Testis (tissue), 3 donors: ENCODE measurements around the gene CCDC167. TPM values are rescaled to one million over a fixed set of nuclear protein-coding genes. Genes with fewer than 3 reads are reported as not detected.
A peak's percentile ranks its signal among the peaks of the same experiment; 100 is the strongest.

Experiments used
- DNase-seq: peaks from one replicate; pipeline ENCODE4 v3.0.0-alpha.2; 2019
- H3K27ac ChIP-seq, 2 donors: fragments of 200-600 bp; sonication (generic); one replicate each; pipeline ENCODE4 v1.5.1; 2019
- H3K27me3 ChIP-seq: fragments of 200-600 bp; sonication (generic); one replicate; pipeline ENCODE4 v1.5.1; 2019
- H3K36me3 ChIP-seq: fragments of 200-600 bp; sonication (generic); one replicate; pipeline ENCODE4 v1.5.1; 2017; ENCODE audit warnings: low read depth; ENCODE audit errors: missing control alignments
- H3K4me1 ChIP-seq: fragments of 200-600 bp; sonication (generic); one replicate; pipeline ENCODE4 v1.5.1; 2019
- H3K4me3 ChIP-seq, 2 donors: fragments of 200-600 bp; sonication (generic); one replicate each; pipeline ENCODE4 v1.5.1; 2017 to 2019
- H3K9me3 ChIP-seq: fragments of 200-600 bp; sonication (generic); one replicate; pipeline ENCODE4 v1.5.1; 2017
- CTCF ChIP-seq, 3 experiments: fragments of 450-650 bp in 2 of 3; fragments of 200-600 bp in 1 of 3; sonication (generic) in 1 of 3; IDR thresholded peaks; one replicate each; pipeline ENCODE4 v1.5.1; 2016 to 2019; ENCODE audit warnings: antibody characterized with exemption in 3 of 3, mild to moderate bottlenecking in 2 of 3, moderate library complexity in 1 of 3
- POLR2A ChIP-seq: fragments of 450-650 bp; IDR thresholded peaks from one replicate; pipeline ENCODE4 v1.6.1; 2017; ENCODE audit warnings: antibody characterized with exemption, mild to moderate bottlenecking, moderate library complexity
- WGBS, 2 donors: methylation state at CpG; one replicate each; pipeline ENCODE4 v1.1.5; 2018; 5-methylcytosine and 5-hydroxymethylcytosine counted together
- intact Hi-C: fragments of 100-400 bp; cut with DNase I; formaldehyde crosslinking; loops from one replicate; pipeline ENCODE4 v1.15.1; 2023; ENCODE audit warnings: low total_unique reads
- polyA plus RNA-seq: library from polyadenylated mRNA; stranded (reverse); fragments of 350-450 nt; fragmentation: Illumina TruSeq; extraction: RNeasy Lipid Tissue Mini Kit (QIAGEN cat#74804); gene quantifications from one replicate; pipeline ENCODE4 v1.2.3, GENCODE V29; 2014; ENCODE audit warnings: low read depth, low replicate concordance; ENCODE audit not compliant: insufficient read depth
- total RNA-seq, 2 donors: library from RNA; depleted of rRNA; stranded (reverse); fragments of >200 nt; gene quantifications; one replicate each; pipeline ENCODE4 v1.2.3, GENCODE V29; 2016

Gene CCDC167
- total and polyA plus RNA-seq, 3 donors from 2014 or later = 65.2 to 73.5 (median 65.4) TPM

- DNase-seq = peak; percentile 60
- Histone ChIP-seq H3K27me3 (no peaks in the 10 kb centered on the region), H3K4me3 (no peak overlapping the region), H3K4me1 (peaks cover 18% of the 10 kb centered on the region), H3K36me3 (no peaks in the 10 kb centered on the region), H3K9me3 (no peaks in the 10 kb centered on the region), H3K27ac (no peak overlapping the region)
- TF ChIP-seq POLR2A (no peak), CTCF (IDR thresholded peaks at IDR 0.05) (peak in 2 of 3 experiments; percentile 46 to 56)
- WGBS, 2 donors = 76 to 81% methylated on average over 10 of the region's 10 CpGs
- intact Hi-C loops = no loop called here
These were observed 14.4 kb downstream of the CCDC167 start for GRCh38 chr6:37485291-37485702.

GRCh38 chr6:37484786-37485170 lies 14.9 kb downstream of the CCDC167 start:
- Histone ChIP-seq H3K36me3 (no peaks in the 10 kb centered on the region), H3K9me3 (no peaks in the 10 kb centered on the region), H3K4me3 (no peak overlapping the region), H3K27me3 (no peaks in the 10 kb centered on the region), H3K27ac (peak overlapping the region in 1 of 2 donors; percentile 11), H3K4me1 (peaks cover 14% of the 10 kb centered on the region)
- 75 to 85% methylated on average over 4 to 7 of the region's 7 CpGs for WGBS, 2 donors
- DNase-seq = no peak
- TF ChIP-seq CTCF (IDR thresholded peaks at IDR 0.05) (no peak), POLR2A (no peak)
- intact Hi-C loops = no loop called here

DNA sequence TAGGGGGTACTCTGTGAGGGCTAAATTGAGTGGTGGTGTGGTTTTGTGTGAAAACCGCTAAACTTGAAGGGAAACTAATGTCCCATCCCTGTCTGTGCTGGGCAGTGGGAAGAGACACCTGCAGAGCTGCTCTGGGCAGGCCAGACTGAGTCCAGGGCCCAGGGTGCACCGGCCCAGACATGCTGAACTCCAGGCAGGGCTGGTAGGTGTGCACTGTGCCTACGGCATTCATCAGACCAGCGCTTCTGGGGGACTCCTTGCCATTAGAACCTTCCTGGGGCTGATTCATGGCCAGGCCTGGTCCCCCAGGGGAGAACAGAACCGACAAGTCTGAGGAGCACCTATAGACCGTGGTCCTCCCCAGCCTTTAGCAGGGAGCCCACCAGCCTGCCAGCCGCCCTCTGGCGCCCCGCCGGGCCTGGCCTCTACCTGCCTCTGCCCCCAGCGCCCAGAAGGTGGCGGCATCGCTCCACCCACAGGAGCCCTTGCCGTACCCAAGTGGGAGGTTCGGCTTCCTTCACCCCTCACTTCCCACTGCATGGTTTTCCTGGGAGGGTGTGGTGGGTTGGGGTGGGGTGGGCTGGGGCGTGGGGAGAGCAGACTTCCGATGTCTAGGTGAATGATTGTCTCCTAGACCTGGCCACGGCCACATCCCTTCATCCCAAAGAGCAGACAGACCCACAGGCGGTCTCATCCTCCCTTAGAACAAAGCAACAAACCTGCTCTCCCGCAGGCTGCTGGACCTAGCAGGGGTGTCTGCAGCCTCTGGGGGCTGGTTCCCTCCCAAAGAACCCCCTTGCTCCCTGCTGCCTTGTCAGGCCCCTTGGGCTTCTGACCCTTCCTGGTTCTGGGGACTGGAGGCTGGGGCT lies 15.5 kb downstream of the CCDC167 start:
- H3K36me3 ChIP-seq = no peaks in the 10 kb centered on the region
- peak; percentile 27 to 69 (median 61) for TF ChIP-seq CTCF (IDR thresholded peaks at IDR 0.05)
- no peak for TF ChIP-seq POLR2A
- peaks cover 11% of the 10 kb centered on the region for H3K4me1 ChIP-seq
- DNase-seq = peak; percentile 72
- no peaks in the 10 kb centered on the region for H3K9me3 ChIP-seq
- no peaks in the 10 kb centered on the region for H3K27me3 ChIP-seq
- H3K4me3 ChIP-seq = no peak overlapping the region
- intact Hi-C loops = no loop called here
- 59 to 80% methylated on average over 2 to 18 of the region's 20 CpGs for WGBS, 2 donors
- H3K27ac ChIP-seq = peak overlapping the region in 1 of 2 donors; percentile 11

GRCh38 chr6:37483252-37483901 lies 16.3 kb downstream of the CCDC167 start:
- TF ChIP-seq POLR2A = no peak
- TF ChIP-seq CTCF (IDR thresholded peaks at IDR 0.05) = no peak
- Histone ChIP-seq H3K4me3 (no peak overlapping the region), H3K4me1 (peaks cover 11% of the 10 kb centered on the region), H3K9me3 (no peaks in the 10 kb centered on the region), H3K27me3 (no peaks in the 10 kb centered on the region), H3K36me3 (no peaks in the 10 kb centered on the region), H3K27ac (no peak overlapping the region)
- DNase-seq = no peak
- intact Hi-C loops = no loop called here
- WGBS, 2 donors = 75 to 84% methylated on average over 7 to 11 of the region's 11 CpGs
